Neural cell (in vitro differentiated cells): ENCODE measurements around the gene EPHB4. TPM values are rescaled to one million over a fixed set of nuclear protein-coding genes. Genes with fewer than 3 reads are reported as not detected.

Experiments
- H2AFZ ChIP-seq: fragments of 200-600, 300-800 bp; sonication (generic), shearing (Covaris generic); 2 replicates; pipeline ENCODE4 v1.6.0; 2014; ENCODE audit warnings: low read depth, mild to moderate bottlenecking, antibody characterized with exemption, low read length, moderate library complexity
- H3F3A ChIP-seq: fragments of 200-600 bp; shearing (Covaris generic); 2 replicates; pipeline ENCODE4 v1.6.1; 2016; ENCODE audit warnings: mild to moderate bottlenecking, moderate library complexity, mixed read lengths, antibody characterized with exemption, low read length; ENCODE audit not compliant: insufficient read depth, poor library complexity, severe bottlenecking
- H3K27ac ChIP-seq: fragments of 200-600, 300-800 bp; sonication (generic), shearing (Covaris generic); 2 replicates; pipeline ENCODE4 v1.5.1; 2014; ENCODE audit warnings: mild to moderate bottlenecking, low read length, moderate library complexity
- H3K27me3 ChIP-seq: fragments of 300-800, 200-600 bp; sonication (generic), shearing (Covaris generic); 2 replicates; pipeline ENCODE4 v1.6.0; 2014; ENCODE audit warnings: mild to moderate bottlenecking, low read depth, low read length, moderate library complexity; ENCODE audit not compliant: insufficient read depth
- H3K36me3 ChIP-seq: fragments of 300-800, 200-600 bp; sonication (generic), shearing (Covaris generic); 2 replicates; pipeline ENCODE4 v1.5.1; 2014; ENCODE audit warnings: mild to moderate bottlenecking, antibody characterized with exemption, low read length, moderate library complexity; ENCODE audit not compliant: insufficient read depth
- H3K4me2 ChIP-seq: fragments of 300-800, 200-600 bp; sonication (generic), shearing (Covaris generic); 2 replicates; pipeline ENCODE4 v1.6.0; 2014; ENCODE audit warnings: mild to moderate bottlenecking, low read length
- H3K4me3 ChIP-seq: fragments of 300-800, 200-600 bp; sonication (generic), shearing (Covaris generic); 2 replicates; pipeline ENCODE4 v1.5.1; 2014; ENCODE audit warnings: mild to moderate bottlenecking, low read length, moderate library complexity
- H3K79me2 ChIP-seq: fragments of 200-600 bp; shearing (Covaris generic); replicated peaks from 2 replicates; pipeline ENCODE4 v1.6.0; 2014; ENCODE audit warnings: mild to moderate bottlenecking, low read length, moderate library complexity; ENCODE audit not compliant: insufficient read depth
- H3K9ac ChIP-seq: fragments of 300-800, 200-600 bp; sonication (generic), shearing (Covaris generic); 2 replicates; pipeline ENCODE4 v1.6.1; 2016; ENCODE audit warnings: mild to moderate bottlenecking, low read length, mixed read lengths
- H3K9me2 ChIP-seq: fragments of 200-600 bp; shearing (Covaris generic); 2 replicates; pipeline ENCODE4 v1.6.1; 2016; ENCODE audit warnings: mild to moderate bottlenecking, low read length, mixed read lengths; ENCODE audit not compliant: insufficient read depth
- H3K9me3 ChIP-seq: fragments of 200-600, 300-800 bp; sonication (generic), shearing (Covaris generic); 2 replicates; pipeline ENCODE4 v1.6.1; 2016; ENCODE audit warnings: mild to moderate bottlenecking, mixed run types, low read length, moderate library complexity, mixed read lengths
- H4K20me1 ChIP-seq: fragments of 200-600 bp; shearing (Covaris generic); 2 replicates; pipeline ENCODE4 v1.6.1; 2016; ENCODE audit warnings: mild to moderate bottlenecking, mixed run types; ENCODE audit not compliant: insufficient read depth
- EP300 ChIP-seq: fragments of 450-650 bp; conservative IDR thresholded peaks from 2 replicates; pipeline ENCODE4 v1.6.1; 2014; ENCODE audit warnings: antibody characterized with exemption, mild to moderate bottlenecking, moderate library complexity; ENCODE audit not compliant: poor library complexity, severe bottlenecking
- EZH2 ChIP-seq: fragments of 200-600, 300-800 bp; shearing (Covaris generic), sonication (generic); IDR thresholded peaks from 2 replicates; pipeline ENCODE4 v1.6.1; 2014; ENCODE audit warnings: antibody characterized with exemption, low read length, borderline replicate concordance, mild to moderate bottlenecking; ENCODE audit not compliant: insufficient read depth, poor library complexity, severe bottlenecking
- MXI1 ChIP-seq: fragments of 450-650 bp; conservative IDR thresholded peaks from 2 replicates; pipeline ENCODE4 v1.6.1; 2014; ENCODE audit warnings: antibody characterized with exemption, mild to moderate bottlenecking; ENCODE audit not compliant: poor library complexity, severe bottlenecking
- POLR2AphosphoS5 ChIP-seq: IDR thresholded peaks from 2 replicates; pipeline ENCODE4 v1.6.1; 2012
- RAD21 ChIP-seq: fragments of 450-650 bp; conservative IDR thresholded peaks from 2 replicates; pipeline ENCODE4 v1.6.1; 2014; ENCODE audit warnings: antibody characterized with exemption, mild to moderate bottlenecking, moderate library complexity
- SMC3 ChIP-seq: fragments of 450-650 bp; conservative IDR thresholded peaks from 2 replicates; pipeline ENCODE4 v1.6.1; 2014; ENCODE audit warnings: antibody characterized with exemption, mild to moderate bottlenecking, moderate library complexity; ENCODE audit not compliant: poor library complexity
- TAF1 ChIP-seq: IDR thresholded peaks from 2 replicates; pipeline ENCODE4 v1.6.1; 2012; ENCODE audit warnings: low read depth
- polyA plus RNA-seq: library from polyadenylated mRNA; depleted of rRNA; stranded (reverse); fragments of >200 nt; gene quantifications from 2 replicates; pipeline ENCODE4 v1.2.3, GENCODE V29; 2014
- TF ChIP-seq, protein P1 (sequence below): fragments of 450-650 bp; IDR thresholded peaks from 2 replicates; pipeline ENCODE4 v1.5.1; 2014; ENCODE audit warnings: antibody characterized with exemption, mild to moderate bottlenecking, moderate library complexity; ENCODE audit not compliant: poor library complexity, severe bottlenecking
- TF ChIP-seq, protein P2 (sequence below): IDR thresholded peaks from 2 replicates; pipeline ENCODE4 v1.6.1; 2012; ENCODE audit warnings: borderline replicate concordance

The EPHB4 gene
- polyA plus RNA-seq, 1 donor from 2014 or later: 0.92 TPM

DNA sequence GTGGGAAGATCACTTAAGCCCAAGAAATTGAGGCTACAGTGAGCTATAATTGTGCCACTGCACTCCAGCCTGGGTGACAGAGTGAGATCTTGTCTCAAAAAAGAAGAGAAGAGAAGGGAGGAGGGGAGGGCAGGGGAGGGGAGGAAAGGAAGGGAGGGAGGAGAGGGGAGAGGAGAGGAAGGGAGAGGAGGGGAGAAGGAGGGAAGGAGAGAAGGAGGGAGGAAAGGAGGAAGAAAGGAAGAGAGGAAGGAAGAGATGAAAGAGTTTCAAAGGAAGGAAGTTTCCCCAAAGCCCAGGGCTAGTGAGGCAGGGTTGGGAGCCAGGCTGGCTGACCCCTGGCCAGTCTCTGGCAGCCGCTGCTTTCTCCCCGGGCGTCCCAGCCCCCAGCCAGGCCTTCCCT lies 32.6 kb downstream of the EPHB4 start:
- Histone ChIP-seq H3K9me3 (no peaks in the 10 kb centered on the region), H3K4me3 (no peak overlapping the region), H3F3A (no peaks in the 10 kb centered on the region), H3K9me2 (no peaks in the 10 kb centered on the region), H3K36me3 (no peaks in the 10 kb centered on the region), H3K27ac (no peak overlapping the region), H3K79me2 (no peaks in the 10 kb centered on the region), H3K27me3 (no peaks in the 10 kb centered on the region), H3K9ac (no peak overlapping the region), H3K4me2 (no peak overlapping the region), H4K20me1 (no peaks in the 10 kb centered on the region), H2AFZ (no peak overlapping the region)
- TF ChIP-seq EP300 (no peak), TAF1 (no peak), MXI1 (no peak)
- TF ChIP-seq, protein P1, sequence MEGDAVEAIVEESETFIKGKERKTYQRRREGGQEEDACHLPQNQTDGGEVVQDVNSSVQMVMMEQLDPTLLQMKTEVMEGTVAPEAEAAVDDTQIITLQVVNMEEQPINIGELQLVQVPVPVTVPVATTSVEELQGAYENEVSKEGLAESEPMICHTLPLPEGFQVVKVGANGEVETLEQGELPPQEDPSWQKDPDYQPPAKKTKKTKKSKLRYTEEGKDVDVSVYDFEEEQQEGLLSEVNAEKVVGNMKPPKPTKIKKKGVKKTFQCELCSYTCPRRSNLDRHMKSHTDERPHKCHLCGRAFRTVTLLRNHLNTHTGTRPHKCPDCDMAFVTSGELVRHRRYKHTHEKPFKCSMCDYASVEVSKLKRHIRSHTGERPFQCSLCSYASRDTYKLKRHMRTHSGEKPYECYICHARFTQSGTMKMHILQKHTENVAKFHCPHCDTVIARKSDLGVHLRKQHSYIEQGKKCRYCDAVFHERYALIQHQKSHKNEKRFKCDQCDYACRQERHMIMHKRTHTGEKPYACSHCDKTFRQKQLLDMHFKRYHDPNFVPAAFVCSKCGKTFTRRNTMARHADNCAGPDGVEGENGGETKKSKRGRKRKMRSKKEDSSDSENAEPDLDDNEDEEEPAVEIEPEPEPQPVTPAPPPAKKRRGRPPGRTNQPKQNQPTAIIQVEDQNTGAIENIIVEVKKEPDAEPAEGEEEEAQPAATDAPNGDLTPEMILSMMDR: no peak
- TF ChIP-seq, protein P2, sequence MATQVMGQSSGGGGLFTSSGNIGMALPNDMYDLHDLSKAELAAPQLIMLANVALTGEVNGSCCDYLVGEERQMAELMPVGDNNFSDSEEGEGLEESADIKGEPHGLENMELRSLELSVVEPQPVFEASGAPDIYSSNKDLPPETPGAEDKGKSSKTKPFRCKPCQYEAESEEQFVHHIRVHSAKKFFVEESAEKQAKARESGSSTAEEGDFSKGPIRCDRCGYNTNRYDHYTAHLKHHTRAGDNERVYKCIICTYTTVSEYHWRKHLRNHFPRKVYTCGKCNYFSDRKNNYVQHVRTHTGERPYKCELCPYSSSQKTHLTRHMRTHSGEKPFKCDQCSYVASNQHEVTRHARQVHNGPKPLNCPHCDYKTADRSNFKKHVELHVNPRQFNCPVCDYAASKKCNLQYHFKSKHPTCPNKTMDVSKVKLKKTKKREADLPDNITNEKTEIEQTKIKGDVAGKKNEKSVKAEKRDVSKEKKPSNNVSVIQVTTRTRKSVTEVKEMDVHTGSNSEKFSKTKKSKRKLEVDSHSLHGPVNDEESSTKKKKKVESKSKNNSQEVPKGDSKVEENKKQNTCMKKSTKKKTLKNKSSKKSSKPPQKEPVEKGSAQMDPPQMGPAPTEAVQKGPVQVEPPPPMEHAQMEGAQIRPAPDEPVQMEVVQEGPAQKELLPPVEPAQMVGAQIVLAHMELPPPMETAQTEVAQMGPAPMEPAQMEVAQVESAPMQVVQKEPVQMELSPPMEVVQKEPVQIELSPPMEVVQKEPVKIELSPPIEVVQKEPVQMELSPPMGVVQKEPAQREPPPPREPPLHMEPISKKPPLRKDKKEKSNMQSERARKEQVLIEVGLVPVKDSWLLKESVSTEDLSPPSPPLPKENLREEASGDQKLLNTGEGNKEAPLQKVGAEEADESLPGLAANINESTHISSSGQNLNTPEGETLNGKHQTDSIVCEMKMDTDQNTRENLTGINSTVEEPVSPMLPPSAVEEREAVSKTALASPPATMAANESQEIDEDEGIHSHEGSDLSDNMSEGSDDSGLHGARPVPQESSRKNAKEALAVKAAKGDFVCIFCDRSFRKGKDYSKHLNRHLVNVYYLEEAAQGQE: no peak

DNA sequence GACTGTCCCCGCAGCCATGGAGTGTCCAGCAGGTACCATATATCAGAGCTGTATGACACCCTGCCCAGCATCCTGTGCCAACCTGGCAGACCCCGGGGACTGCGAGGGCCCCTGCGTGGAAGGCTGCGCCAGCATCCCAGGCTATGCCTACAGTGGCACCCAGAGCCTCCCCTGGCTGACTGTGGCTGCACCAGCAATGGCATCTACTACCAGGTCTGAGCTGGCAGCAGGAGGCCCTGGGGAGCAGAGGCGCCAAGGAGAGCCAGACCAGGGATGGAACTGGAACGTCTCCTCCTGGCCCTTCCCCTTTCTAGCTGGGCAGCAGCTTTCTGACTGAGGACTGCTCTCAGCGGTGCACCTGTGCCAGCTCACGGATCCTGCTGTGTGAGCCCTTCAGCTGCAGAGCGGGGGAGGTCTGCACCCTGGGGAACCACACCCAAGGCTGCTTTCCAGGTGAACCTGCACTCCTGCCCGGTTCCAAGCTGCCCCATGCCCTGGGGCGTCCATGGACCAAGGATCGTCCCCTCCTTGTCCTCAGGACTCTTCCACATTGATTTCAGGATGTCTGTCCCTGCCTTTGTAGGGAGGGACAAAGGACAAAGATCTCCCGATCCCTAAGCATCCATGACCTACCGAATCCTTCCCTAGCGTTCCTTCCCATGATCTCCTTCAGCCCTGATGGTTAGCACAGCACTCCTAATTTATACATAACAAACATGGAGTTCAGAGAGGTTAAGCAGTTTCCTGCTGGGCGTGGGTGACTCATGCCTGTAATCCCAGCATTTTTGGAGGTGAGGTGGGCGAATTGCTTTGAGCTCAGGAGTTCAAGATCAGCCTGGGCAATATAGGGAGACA lies 33.3 kb downstream of the EPHB4 start:
- no peaks in the 10 kb centered on the region for H3K27me3 ChIP-seq
- H2AFZ ChIP-seq: no peak overlapping the region
- no peaks in the 10 kb centered on the region for H3K9me2 ChIP-seq
- TF ChIP-seq TAF1: no peak
- TF ChIP-seq EP300: no peak
- TF ChIP-seq, protein P1: no peak
- TF ChIP-seq, protein P2: no peak
- TF ChIP-seq RAD21: no peak
- no peak for TF ChIP-seq SMC3
- no peak for TF ChIP-seq POLR2AphosphoS5
- no peak for TF ChIP-seq EZH2
- TF ChIP-seq MXI1: no peak
- no peak overlapping the region for H3K9ac ChIP-seq
- H3F3A ChIP-seq: no peaks in the 10 kb centered on the region
- H3K4me3 ChIP-seq: no peak overlapping the region
- no peak overlapping the region for H3K4me2 ChIP-seq
- H3K79me2 ChIP-seq: no peaks in the 10 kb centered on the region
- no peak overlapping the region for H3K27ac ChIP-seq
- no peaks in the 10 kb centered on the region for H3K36me3 ChIP-seq
- H4K20me1 ChIP-seq: no peaks in the 10 kb centered on the region
- H3K9me3 ChIP-seq: no peaks in the 10 kb centered on the region
